HG02840 (cell line): Measurements from ENCODE around the gene PALM3.
"Not testable (repeated sequence)": the region's sequence is repeated elsewhere in the genome, so short reads cannot be mapped to it uniquely, and the experiment has no call there.

Source experiments
- ATAC-seq: cut with Tn5 transposase; IDR thresholded peaks from one replicate; pipeline ENCODE4 v1.9.1; 2021; ENCODE audit warnings: mild to moderate bottlenecking, moderate library complexity, moderate number of reproducible peaks; ENCODE audit not compliant: unreplicated experiment, low FRiP score

Gene PALM3

GRCh38 chr19:14039181-14039580 is 22.7 kb downstream of the PALM3 start:
- no peak for ATAC-seq

- ATAC-seq: no peak
Measured at GRCh38 chr19:14035706-14036105, 26.2 kb downstream of the PALM3 start.

GRCh38 chr19:14035159-14035558 is 26.7 kb downstream of the PALM3 start:
- ATAC-seq: not testable (repeated sequence)

- no peak for ATAC-seq
Measured at GRCh38 chr19:14033946-14034345, 27.9 kb downstream of the PALM3 start.

- ATAC-seq: no peak
Measured at GRCh38 chr19:14031719-14032480, 30.0 kb downstream of the PALM3 start, which contains the start of gene IL27RA. IL27RA (plus strand) TSS chr19:14031762; CDS start chr19:14031873, 111 bp downstream.

GRCh38 chr19:14030997-14031718 is 30.7 kb downstream of the PALM3 start:
- no peak for ATAC-seq

- ATAC-seq: no peak
Measured at GRCh38 chr19:14028901-14029300, 33.0 kb downstream of the PALM3 start.

- ATAC-seq: no peak
Measured at GRCh38 chr19:14027856-14028450, 33.9 kb downstream of the PALM3 start, which contains the start of gene RLN3. RLN3 (plus strand) TSS chr19:14028148; CDS start chr19:14028205, 57 bp downstream.

GRCh38 chr19:14026652-14027192 is 35.2 kb downstream of the PALM3 start:
- ATAC-seq: not testable (repeated sequence)

- ATAC-seq: no peak
Measured at GRCh38 chr19:14023404-14024235, 38.3 kb downstream of the PALM3 start.

- no peak for ATAC-seq
Measured at GRCh38 chr19:14022469-14022868, 39.4 kb downstream of the PALM3 start.

GRCh38 chr19:14021474-14021873 is 40.4 kb downstream of the PALM3 start:
- no peak for ATAC-seq

GRCh38 chr19:14019739-14020138 is 42.1 kb downstream of the PALM3 start:
- ATAC-seq: not testable (repeated sequence)

- no peak for ATAC-seq
Measured at GRCh38 chr19:14019100-14019499, 42.8 kb downstream of the PALM3 start.

GRCh38 chr19:14015524-14016035 is 46.3 kb downstream of the PALM3 start:
- ATAC-seq: peak; percentile 76

GRCh38 chr19:14012378-14012915 is 49.4 kb downstream of the PALM3 start:
- ATAC-seq: no peak

- peak; percentile 44 for ATAC-seq
Measured at GRCh38 chr19:14006766-14007562, 54.9 kb downstream of the PALM3 start.

- ATAC-seq: peak; percentile 79
Measured at GRCh38 chr19:14006085-14006765, 55.7 kb downstream of the PALM3 start, which contains the start of gene RFX1. RFX1 (minus strand) TSS chr19:14006320; CDS start chr19:13993843, 12,477 bp downstream.
